Neural cell (in vitro differentiated cells): ENCODE measurements around the gene MPZL1. TPM values are rescaled to one million over a fixed set of nuclear protein-coding genes. Genes with fewer than 3 reads are reported as not detected.

ENCODE experiments used
- H2AFZ ChIP-seq: fragments of 200-600, 300-800 bp; sonication (generic), shearing (Covaris generic); 2 replicates; pipeline ENCODE4 v1.6.0; 2014; ENCODE audit warnings: low read depth, mild to moderate bottlenecking, antibody characterized with exemption, low read length, moderate library complexity
- H3F3A ChIP-seq: fragments of 200-600 bp; shearing (Covaris generic); 2 replicates; pipeline ENCODE4 v1.6.1; 2016; ENCODE audit warnings: mild to moderate bottlenecking, moderate library complexity, mixed read lengths, antibody characterized with exemption, low read length; ENCODE audit not compliant: insufficient read depth, poor library complexity, severe bottlenecking
- H3K27ac ChIP-seq: fragments of 200-600, 300-800 bp; sonication (generic), shearing (Covaris generic); 2 replicates; pipeline ENCODE4 v1.5.1; 2014; ENCODE audit warnings: mild to moderate bottlenecking, low read length, moderate library complexity
- H3K27me3 ChIP-seq: fragments of 300-800, 200-600 bp; sonication (generic), shearing (Covaris generic); 2 replicates; pipeline ENCODE4 v1.6.0; 2014; ENCODE audit warnings: mild to moderate bottlenecking, low read depth, low read length, moderate library complexity; ENCODE audit not compliant: insufficient read depth
- H3K36me3 ChIP-seq: fragments of 300-800, 200-600 bp; sonication (generic), shearing (Covaris generic); 2 replicates; pipeline ENCODE4 v1.5.1; 2014; ENCODE audit warnings: mild to moderate bottlenecking, antibody characterized with exemption, low read length, moderate library complexity; ENCODE audit not compliant: insufficient read depth
- H3K4me2 ChIP-seq: fragments of 300-800, 200-600 bp; sonication (generic), shearing (Covaris generic); 2 replicates; pipeline ENCODE4 v1.6.0; 2014; ENCODE audit warnings: mild to moderate bottlenecking, low read length
- H3K4me3 ChIP-seq: fragments of 300-800, 200-600 bp; sonication (generic), shearing (Covaris generic); 2 replicates; pipeline ENCODE4 v1.5.1; 2014; ENCODE audit warnings: mild to moderate bottlenecking, low read length, moderate library complexity
- H3K79me2 ChIP-seq: fragments of 200-600 bp; shearing (Covaris generic); replicated peaks from 2 replicates; pipeline ENCODE4 v1.6.0; 2014; ENCODE audit warnings: mild to moderate bottlenecking, low read length, moderate library complexity; ENCODE audit not compliant: insufficient read depth
- H3K9ac ChIP-seq: fragments of 300-800, 200-600 bp; sonication (generic), shearing (Covaris generic); 2 replicates; pipeline ENCODE4 v1.6.1; 2016; ENCODE audit warnings: mild to moderate bottlenecking, low read length, mixed read lengths
- H3K9me2 ChIP-seq: fragments of 200-600 bp; shearing (Covaris generic); 2 replicates; pipeline ENCODE4 v1.6.1; 2016; ENCODE audit warnings: mild to moderate bottlenecking, low read length, mixed read lengths; ENCODE audit not compliant: insufficient read depth
- H3K9me3 ChIP-seq: fragments of 200-600, 300-800 bp; sonication (generic), shearing (Covaris generic); 2 replicates; pipeline ENCODE4 v1.6.1; 2016; ENCODE audit warnings: mild to moderate bottlenecking, mixed run types, low read length, moderate library complexity, mixed read lengths
- H4K20me1 ChIP-seq: fragments of 200-600 bp; shearing (Covaris generic); 2 replicates; pipeline ENCODE4 v1.6.1; 2016; ENCODE audit warnings: mild to moderate bottlenecking, mixed run types; ENCODE audit not compliant: insufficient read depth
- CTCF ChIP-seq: fragments of 450-650 bp; IDR thresholded peaks from 2 replicates; pipeline ENCODE4 v1.5.1; 2014; ENCODE audit warnings: antibody characterized with exemption, mild to moderate bottlenecking, moderate library complexity; ENCODE audit not compliant: poor library complexity, severe bottlenecking
- EP300 ChIP-seq: fragments of 450-650 bp; conservative IDR thresholded peaks from 2 replicates; pipeline ENCODE4 v1.6.1; 2014; ENCODE audit warnings: antibody characterized with exemption, mild to moderate bottlenecking, moderate library complexity; ENCODE audit not compliant: poor library complexity, severe bottlenecking
- EZH2 ChIP-seq: fragments of 200-600, 300-800 bp; shearing (Covaris generic), sonication (generic); IDR thresholded peaks from 2 replicates; pipeline ENCODE4 v1.6.1; 2014; ENCODE audit warnings: antibody characterized with exemption, low read length, borderline replicate concordance, mild to moderate bottlenecking; ENCODE audit not compliant: insufficient read depth, poor library complexity, severe bottlenecking
- MXI1 ChIP-seq: fragments of 450-650 bp; conservative IDR thresholded peaks from 2 replicates; pipeline ENCODE4 v1.6.1; 2014; ENCODE audit warnings: antibody characterized with exemption, mild to moderate bottlenecking; ENCODE audit not compliant: poor library complexity, severe bottlenecking
- POLR2AphosphoS5 ChIP-seq: IDR thresholded peaks from 2 replicates; pipeline ENCODE4 v1.6.1; 2012
- RAD21 ChIP-seq: fragments of 450-650 bp; conservative IDR thresholded peaks from 2 replicates; pipeline ENCODE4 v1.6.1; 2014; ENCODE audit warnings: antibody characterized with exemption, mild to moderate bottlenecking, moderate library complexity
- REST ChIP-seq: IDR thresholded peaks from 2 replicates; pipeline ENCODE4 v1.6.1; 2012; ENCODE audit warnings: borderline replicate concordance
- SMC3 ChIP-seq: fragments of 450-650 bp; conservative IDR thresholded peaks from 2 replicates; pipeline ENCODE4 v1.6.1; 2014; ENCODE audit warnings: antibody characterized with exemption, mild to moderate bottlenecking, moderate library complexity; ENCODE audit not compliant: poor library complexity
- TAF1 ChIP-seq: IDR thresholded peaks from 2 replicates; pipeline ENCODE4 v1.6.1; 2012; ENCODE audit warnings: low read depth
- polyA plus RNA-seq: library from polyadenylated mRNA; depleted of rRNA; stranded (reverse); fragments of >200 nt; gene quantifications from 2 replicates; pipeline ENCODE4 v1.2.3, GENCODE V29; 2014

The MPZL1 gene
- polyA plus RNA-seq, 1 donor from 2014 or later: 167 TPM

GRCh38 chr1:167676916-167677848, 44.6 kb upstream of the MPZL1 start:
- Histone ChIP-seq H3F3A (no peaks in the 10 kb centered on the region), H3K27me3 (no peaks in the 10 kb centered on the region), H3K4me3 (no peak overlapping the region), H3K9ac (no peak overlapping the region), H3K4me2 (no peak overlapping the region), H3K36me3 (no peaks in the 10 kb centered on the region), H2AFZ (no peak overlapping the region), H3K79me2 (no peaks in the 10 kb centered on the region), H4K20me1 (no peaks in the 10 kb centered on the region), H3K27ac (no peak overlapping the region), H3K9me2 (no peaks in the 10 kb centered on the region), H3K9me3 (no peaks in the 10 kb centered on the region)
- no peak for TF ChIP-seq EP300
- TF ChIP-seq MXI1: no peak
- TF ChIP-seq RAD21: no peak
- no peak for TF ChIP-seq REST
- no peak for TF ChIP-seq CTCF
- TF ChIP-seq TAF1: no peak
- no peak for TF ChIP-seq SMC3
- TF ChIP-seq EZH2: no peak
- no peak for TF ChIP-seq POLR2AphosphoS5

- Histone ChIP-seq H3F3A (no peaks in the 10 kb centered on the region), H3K27ac (no peak overlapping the region), H3K9me2 (no peaks in the 10 kb centered on the region), H3K4me2 (no peak overlapping the region), H3K9ac (no peak overlapping the region), H2AFZ (no peak overlapping the region), H3K36me3 (no peaks in the 10 kb centered on the region), H4K20me1 (no peaks in the 10 kb centered on the region), H3K9me3 (no peaks in the 10 kb centered on the region), H3K27me3 (no peaks in the 10 kb centered on the region), H3K79me2 (no peaks in the 10 kb centered on the region), H3K4me3 (no peak overlapping the region)
- TF ChIP-seq REST (no peak), SMC3 (no peak), RAD21 (no peak), MXI1 (no peak), EP300 (no peak), TAF1 (no peak), POLR2AphosphoS5 (no peak), CTCF (no peak), EZH2 (no peak)
These were observed 43.4 kb upstream of the MPZL1 start for GRCh38 chr1:167678422-167678821.
